Lower lobe of right lung (tissue), 2 donors: ENCODE measurements around the gene LTB4R2. TPM values are rescaled to one million over a fixed set of nuclear protein-coding genes. Genes with fewer than 3 reads are reported as not detected.

Source experiments
- ATAC-seq, 2 donors: fragments of 200-7000 bp; cut with Tn5 transposase; one replicate each; pipeline ENCODE4 v1.9.1; 2020 to 2022; ENCODE audit warnings: mild to moderate bottlenecking in 2 of 2, moderate library complexity in 2 of 2
- DNase-seq: peaks from one replicate; pipeline ENCODE4 v3.0.0-alpha.2; 2020
- H3K27ac ChIP-seq: fragments of 200-600 bp; one replicate; pipeline ENCODE4 v1.8.0; 2022
- H3K27me3 ChIP-seq: fragments of 200-600 bp; one replicate; pipeline ENCODE4 v1.8.0; 2022; ENCODE audit warnings: low read depth
- H3K36me3 ChIP-seq: fragments of 200-600 bp; one replicate; pipeline ENCODE4 v1.8.0; 2022; ENCODE audit warnings: mild to moderate bottlenecking
- H3K4me1 ChIP-seq: fragments of 200-600 bp; one replicate; pipeline ENCODE4 v1.8.0; 2022
- H3K4me3 ChIP-seq: fragments of 200-600 bp; one replicate; pipeline ENCODE4 v1.8.0; 2022; ENCODE audit warnings: mild to moderate bottlenecking
- H3K9me3 ChIP-seq: fragments of 200-600 bp; one replicate; pipeline ENCODE4 v1.8.0; 2022
- intact Hi-C: fragments of 100-400 bp; cut with DNase I; formaldehyde crosslinking; loops from one replicate; pipeline ENCODE4 v1.11.0; 2022
- total RNA-seq: library from RNA; stranded (reverse); fragmentation: NEBNext Ultra II Directional; extraction: Animal tissue kit (Norgen Biotek cat#: 25700); gene quantifications from one replicate; pipeline ENCODE4 v1.2.1, GENCODE V29; 2021
- TF ChIP-seq, protein P1 (sequence below): fragments of 200-600 bp; IDR thresholded peaks from one replicate; pipeline ENCODE4 v1.8.0; 2022; ENCODE audit warnings: antibody characterized with exemption, mild to moderate bottlenecking
- donor health status: DM: no; HTN: yes; CAD: no; lungs with severe emphysema.

Gene LTB4R2
- total RNA-seq, 1 donor from 2014 or later = 5.9 TPM

DNA sequence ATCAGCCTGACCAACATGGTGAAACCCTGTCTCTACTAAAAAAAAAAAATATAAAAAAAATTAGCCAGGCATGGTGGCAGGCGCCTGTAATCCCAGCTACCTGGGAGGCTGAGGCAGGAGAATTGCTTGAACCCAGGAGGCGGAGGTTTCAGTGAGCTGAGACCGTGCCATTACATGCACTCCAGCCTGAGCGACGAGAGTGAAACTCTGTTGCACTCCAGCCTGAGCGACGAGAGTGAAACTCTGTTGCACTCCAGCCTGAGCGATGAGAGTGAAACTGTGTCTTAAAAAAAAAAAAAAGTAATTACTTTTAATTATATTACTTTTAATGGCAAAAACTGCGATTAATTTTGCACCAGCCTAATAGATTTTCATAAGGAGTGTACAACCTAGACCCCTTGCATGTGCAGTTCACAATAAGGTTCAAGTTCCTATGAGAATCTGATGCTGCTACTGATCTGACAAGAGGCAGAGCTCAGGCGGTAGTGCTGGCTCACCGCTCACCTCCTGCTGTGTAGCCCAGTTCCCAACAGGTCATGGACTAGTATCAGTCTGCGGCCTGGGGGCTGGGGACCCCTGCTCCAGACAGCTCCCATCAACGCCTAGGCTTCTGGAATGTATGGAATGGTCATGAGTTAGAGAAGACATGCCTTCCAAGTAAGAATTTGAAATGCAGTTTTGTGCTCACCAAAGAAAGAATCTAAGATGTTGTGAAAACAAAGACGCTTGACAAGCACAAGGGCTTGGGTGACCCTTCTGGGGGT, 11.5 kb downstream of the LTB4R2 start:
- H3K9me3 ChIP-seq = no peaks in the 10 kb centered on the region
- H3K4me1 ChIP-seq = peaks cover 10% of the 10 kb centered on the region
- TF ChIP-seq, protein P1, sequence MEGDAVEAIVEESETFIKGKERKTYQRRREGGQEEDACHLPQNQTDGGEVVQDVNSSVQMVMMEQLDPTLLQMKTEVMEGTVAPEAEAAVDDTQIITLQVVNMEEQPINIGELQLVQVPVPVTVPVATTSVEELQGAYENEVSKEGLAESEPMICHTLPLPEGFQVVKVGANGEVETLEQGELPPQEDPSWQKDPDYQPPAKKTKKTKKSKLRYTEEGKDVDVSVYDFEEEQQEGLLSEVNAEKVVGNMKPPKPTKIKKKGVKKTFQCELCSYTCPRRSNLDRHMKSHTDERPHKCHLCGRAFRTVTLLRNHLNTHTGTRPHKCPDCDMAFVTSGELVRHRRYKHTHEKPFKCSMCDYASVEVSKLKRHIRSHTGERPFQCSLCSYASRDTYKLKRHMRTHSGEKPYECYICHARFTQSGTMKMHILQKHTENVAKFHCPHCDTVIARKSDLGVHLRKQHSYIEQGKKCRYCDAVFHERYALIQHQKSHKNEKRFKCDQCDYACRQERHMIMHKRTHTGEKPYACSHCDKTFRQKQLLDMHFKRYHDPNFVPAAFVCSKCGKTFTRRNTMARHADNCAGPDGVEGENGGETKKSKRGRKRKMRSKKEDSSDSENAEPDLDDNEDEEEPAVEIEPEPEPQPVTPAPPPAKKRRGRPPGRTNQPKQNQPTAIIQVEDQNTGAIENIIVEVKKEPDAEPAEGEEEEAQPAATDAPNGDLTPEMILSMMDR = no peak
- peaks cover 9% of the 10 kb centered on the region for H3K36me3 ChIP-seq
- intact Hi-C loops = no loop called here
- no peaks in the 10 kb centered on the region for H3K27me3 ChIP-seq
- H3K4me3 ChIP-seq = no peak overlapping the region
- DNase-seq (peak; percentile 21), ATAC-seq (no peak)
- no peak overlapping the region for H3K27ac ChIP-seq

DNA sequence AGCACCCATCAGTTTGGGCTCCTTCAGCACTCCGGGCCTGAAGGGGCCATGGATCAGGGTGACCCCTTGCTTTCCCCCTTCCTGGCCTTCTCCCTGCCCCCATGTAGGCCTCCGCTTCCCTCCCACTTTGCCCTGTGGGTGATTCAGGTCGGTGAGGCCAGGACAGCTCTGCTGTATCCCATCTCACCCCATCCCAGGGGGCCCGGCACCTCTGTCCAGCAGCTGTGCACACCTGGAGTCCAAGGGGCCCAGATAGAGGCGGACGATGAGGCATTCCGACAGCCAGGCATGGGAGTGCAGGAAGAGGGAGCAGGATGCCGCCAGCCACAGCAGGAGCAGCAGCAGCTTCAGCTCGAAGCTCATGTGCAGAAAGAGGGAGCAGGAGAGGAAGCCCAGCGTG, 12.7 kb downstream of the LTB4R2 start:
- intact Hi-C loops = no loop called here
- ATAC-seq (no peak), DNase-seq (peak; percentile 36)
- TF ChIP-seq, protein P1 = no peak
- Histone ChIP-seq H3K27ac (no peak overlapping the region), H3K4me3 (no peak overlapping the region), H3K36me3 (peaks cover 9% of the 10 kb centered on the region), H3K9me3 (no peaks in the 10 kb centered on the region), H3K4me1 (peaks cover 7% of the 10 kb centered on the region), H3K27me3 (no peaks in the 10 kb centered on the region)

- Histone ChIP-seq H3K27me3 (no peaks in the 10 kb centered on the region), H3K27ac (no peak overlapping the region), H3K36me3 (peaks cover 9% of the 10 kb centered on the region), H3K9me3 (no peaks in the 10 kb centered on the region), H3K4me3 (no peak overlapping the region), H3K4me1 (peaks cover 11% of the 10 kb centered on the region)
- ATAC-seq (no peak), DNase-seq (no peak)
- TF ChIP-seq, protein P1 = no peak
- intact Hi-C loops = no loop called here
These were observed 13.4 kb downstream of the LTB4R2 start for GRCh38 chr14:24323341-24323740.

GRCh38 chr14:24324024-24324423, 14.1 kb downstream of the LTB4R2 start:
- intact Hi-C loops = no loop called here
- ATAC-seq (no peak), DNase-seq (peak; percentile 38)
- peaks cover 17% of the 10 kb centered on the region for H3K4me1 ChIP-seq
- peaks cover 9% of the 10 kb centered on the region for H3K36me3 ChIP-seq
- H3K27me3 ChIP-seq = no peaks in the 10 kb centered on the region
- H3K4me3 ChIP-seq = no peak overlapping the region
- H3K27ac ChIP-seq = no peak overlapping the region
- TF ChIP-seq, protein P1 = no peak
- no peaks in the 10 kb centered on the region for H3K9me3 ChIP-seq

- no peaks in the 10 kb centered on the region for H3K9me3 ChIP-seq
- TF ChIP-seq, protein P1 = no peak
- ATAC-seq (no peak), DNase-seq (no peak)
- H3K27me3 ChIP-seq = no peaks in the 10 kb centered on the region
- intact Hi-C loops = loop anchor here (5.0 kb wide), 1 partner anchor 112 kb away; no protein-coding TSS in a partner anchor
- H3K27ac ChIP-seq = no peak overlapping the region
- no peak overlapping the region for H3K4me3 ChIP-seq
- peaks cover 27% of the 10 kb centered on the region for H3K4me1 ChIP-seq
- peaks cover 9% of the 10 kb centered on the region for H3K36me3 ChIP-seq
These were observed 15.1 kb downstream of the LTB4R2 start for GRCh38 chr14:24325041-24325530.
